K562 (cell line): ENCODE data around the gene PBRM1. TPM values are rescaled to one million over a fixed set of nuclear protein-coding genes. Genes with fewer than 3 reads are reported as not detected.

Experiments
- ATAC-seq: fragments of 200-7000 bp; cut with Tn5 transposase; 3 replicates; pipeline ENCODE4 v1.9.1; 2020; ENCODE audit warnings: moderate library complexity
- BruUV-seq: library from RNA; stranded (reverse); fragments of 400-500 nt; replicated peaks from 2 replicates; lab custom pipeline; 2021; lab: Mats Ljungman, UMichigan
- CTCF ChIA-PET: fragments of 300-600 bp; formaldehyde crosslinking; extraction: SDS; loops from one replicate; lab custom pipeline; 2021; ENCODE audit warnings: low intra/inter-chr PET ratio; lab: Yijun Ruan, JAX
- POLR2A ChIA-PET: fragments of 300-600, 350-650 bp; sonication (Branson Sonifier 250); formaldehyde crosslinking; extraction: SDS; loops from one replicate; lab custom pipeline; 2021; ENCODE audit warnings: antibody characterized with exemption, inconsistent platforms; lab: Yijun Ruan, JAX
- DNase-seq, 4 experiments: peaks; one replicate each; pipeline versions ENCODE4 v3.0.0 to v3.0.0-alpha.2; 2011 to 2018; ENCODE audit warnings: low spot score in 3 of 4, mixed read lengths in 3 of 4; ENCODE audit errors: extremely low read depth in 1 of 4
- FAIRE-seq: peaks from 2 replicates; lab custom pipeline; 2011; peaks lifted over from hg19 to GRCh38; lab: Jason Lieb, UNC
- H2AFZ ChIP-seq: 2 replicates; pipeline ENCODE4 v1.6.0; 2011; ENCODE audit warnings: low read depth, low read length, control low read depth, inconsistent platforms
- H3K27ac ChIP-seq: fragments of 200-600 bp; 3 replicates; pipeline ENCODE4 v1.8.0; 2011; ENCODE audit warnings: low read depth, mild to moderate bottlenecking, control low read depth, inconsistent platforms, low read length, moderate library complexity, mixed read lengths; ENCODE audit errors: extremely low read depth
- H3K27me3 ChIP-seq, 2 experiments: fragments of 300-600 bp in 1 of 2; 2 replicates in 1 of 2; 3 replicates in 1 of 2; pipeline versions ENCODE4 v1.6.0 to v1.8.0; 2011; ENCODE audit warnings: inconsistent platforms in 2 of 2, low read length in 2 of 2, mild to moderate bottlenecking in 1 of 2, mixed read lengths in 1 of 2, moderate library complexity in 1 of 2; ENCODE audit not compliant: control insufficient read depth in 2 of 2, insufficient read depth in 2 of 2
- H3K36me3 ChIP-seq: fragments of 300-600 bp; 3 replicates; pipeline ENCODE4 v1.8.0; 2011; ENCODE audit warnings: mild to moderate bottlenecking, low read length, inconsistent platforms; ENCODE audit not compliant: control insufficient read depth, insufficient read depth
- H3K4me1 ChIP-seq, 2 experiments: fragments of 200-600 bp in 1 of 2; replicated peaks in 1 of 2; 2 replicates in 1 of 2; 3 replicates in 1 of 2; pipeline versions ENCODE4 v1.5.1 to v1.8.0; 2011; ENCODE audit warnings: inconsistent platforms in 2 of 2, low read length in 2 of 2, mild to moderate bottlenecking in 1 of 2, mixed read lengths in 1 of 2, moderate library complexity in 1 of 2; ENCODE audit not compliant: control insufficient read depth in 2 of 2, insufficient read depth in 2 of 2
- H3K4me2 ChIP-seq: 2 replicates; pipeline ENCODE4 v1.6.1; 2011; ENCODE audit warnings: low read length, control low read depth, inconsistent platforms, mixed read lengths; ENCODE audit not compliant: insufficient read depth
- H3K4me3 ChIP-seq: fragments of 200-600 bp; sonication (generic), shearing (Covaris generic); 2 replicates; pipeline ENCODE4 v1.5.1; 2016; ENCODE audit warnings: control low read depth, inconsistent platforms
- H3K79me2 ChIP-seq: fragments of 200-600 bp; 3 replicates; pipeline ENCODE4 v1.8.0; 2011; ENCODE audit warnings: low read length, inconsistent platforms; ENCODE audit not compliant: control insufficient read depth, insufficient read depth
- H3K9ac ChIP-seq, 2 experiments: 2 replicates each; pipeline versions ENCODE4 v1.6.0 to v1.6.1; 2011; ENCODE audit warnings: low read depth in 2 of 2, low read length in 2 of 2, control low read depth in 1 of 2, inconsistent platforms in 1 of 2, mild to moderate bottlenecking in 1 of 2, mixed read lengths in 1 of 2; ENCODE audit not compliant: insufficient read depth in 1 of 2
- H3K9me1 ChIP-seq: one replicate; pipeline ENCODE4 v1.6.0; 2011; ENCODE audit warnings: inconsistent platforms, mild to moderate bottlenecking, low read length, moderate library complexity; ENCODE audit not compliant: control insufficient read depth, insufficient read depth
- H3K9me3 ChIP-seq: replicated peaks from 2 replicates; pipeline ENCODE4 v1.5.1; 2011; ENCODE audit warnings: low read depth, low read length, inconsistent platforms; ENCODE audit not compliant: control insufficient read depth, insufficient read depth
- H4K20me1 ChIP-seq: replicated peaks from 2 replicates; pipeline ENCODE4 v1.6.1; 2011; ENCODE audit warnings: low read length, inconsistent platforms, mixed read lengths; ENCODE audit not compliant: control insufficient read depth, insufficient read depth
- BCOR ChIP-seq: fragments of 450-650 bp; IDR thresholded peaks from 2 replicates; pipeline ENCODE4 v1.6.1; 2016
- BDP1 ChIP-seq: IDR thresholded peaks from 3 replicates; pipeline ENCODE4 v1.6.1; 2011; ENCODE audit not compliant: insufficient read length, insufficient read depth
- ETV6 ChIP-seq, 3 experiments: fragments of 150-350 bp in 1 of 3; sonication (generic) in 1 of 3; formaldehyde crosslinking in 1 of 3; IDR thresholded peaks; 2 replicates each; pipeline versions ENCODE4 v1.6.1 to v1.8.0; 2014 to 2022; ENCODE audit warnings: borderline replicate concordance in 2 of 3, low read depth in 2 of 3, antibody characterized with exemption in 1 of 3, low read length in 1 of 3, mild to moderate bottlenecking in 1 of 3, missing genetic modification reagents in 1 of 3
- GMEB1 ChIP-seq: fragments of 250-450 bp; sonication (Bioruptor Pico); IDR thresholded peaks from 2 replicates; pipeline ENCODE4 v1.4.0; 2020; ENCODE audit warnings: mild to moderate bottlenecking
- KAT8 ChIP-seq: fragments of 450-650 bp; IDR thresholded peaks from 2 replicates; pipeline ENCODE4 v1.6.1; 2016; ENCODE audit warnings: low read depth, mild to moderate bottlenecking
- MBD1 ChIP-seq: fragments of 250-450 bp; sonication (Bioruptor Pico); IDR thresholded peaks from 2 replicates; pipeline ENCODE4 v1.8.0; 2022; ENCODE audit warnings: inconsistent platforms
- MEF2D ChIP-seq: conservative IDR thresholded peaks from 2 replicates; pipeline ENCODE4 v1.6.1; 2016; ENCODE audit warnings: low read depth, missing genetic modification characterization, missing compliant biosample characterization
- SOX6 ChIP-seq: fragments of 450-650 bp; IDR thresholded peaks from 2 replicates; pipeline ENCODE4 v1.6.1; 2014; ENCODE audit warnings: mild to moderate bottlenecking
- ZNF589 ChIP-seq: fragments of 200-800 bp; sonication (Bioruptor generic); IDR thresholded peaks from 2 replicates; pipeline ENCODE4 v1.6.1; 2016; ENCODE audit warnings: low read depth, missing genetic modification characterization, missing compliant biosample characterization
- ZNF609 ChIP-seq: sonication (generic); formaldehyde crosslinking; IDR thresholded peaks from 2 replicates; pipeline ENCODE4 v1.8.1; 2023; ENCODE audit warnings: missing genetic modification reagents, mild to moderate bottlenecking, borderline replicate concordance
- ZNF785 ChIP-seq: fragments of 250-450 bp; sonication (Bioruptor Pico); IDR thresholded peaks from 2 replicates; pipeline ENCODE4 v1.4.0; 2020; ENCODE audit warnings: mild to moderate bottlenecking
- WGBS: fragments of 100-300 bp; shearing (Covaris generic); methylation state at CpG from one replicate; pipeline ENCODE4 v1.1.6; 2016; ENCODE audit warnings: low coverage, mixed read lengths; ENCODE audit not compliant: insufficient coverage; ENCODE audit errors: missing lambda C conversion rate; 5-methylcytosine and 5-hydroxymethylcytosine counted together
- in situ Hi-C: fragments of 300-500 bp; cut with MboI; formaldehyde crosslinking; loops from 4 replicates; pipeline ENCODE4 v1.15.0; 2018; ENCODE audit warnings: inconsistent platforms, mixed read lengths
- intact Hi-C: fragments of 100-400 bp; cut with micrococcal nuclease; formaldehyde crosslinking; loops from 2 replicates; pipeline ENCODE4 v1.14.2; 2022
- polyA plus RNA-seq, 8 experiments: library from polyadenylated mRNA; depleted of rRNA in 4 of 8; stranded (reverse) in 5 of 8; unstranded in 3 of 8; fragments of >200 nt; fragmentation: Nextera tagmentation in 2 of 8; fragmentation: Illumina TruSeq in 1 of 8; extraction: Ambion mirVana in 2 of 8; extraction: Trizol in 1 of 8; gene quantifications; 2 replicates each; pipeline versions ENCODE4 v1.2.1 to v1.2.3, GENCODE V29; 2011 to 2014; ENCODE audit warnings: inconsistent platforms in 1 of 8, missing spikeins in 1 of 8
- total RNA-seq, 7 experiments: library from RNA; depleted of rRNA in 6 of 7; stranded (reverse); fragments of >200 nt in 6 of 7; fragmentation: Illumina TruSeq in 2 of 7; extraction: Trizol in 2 of 7; gene quantifications; 2 replicates each; pipeline versions ENCODE4 v1.2.1 to v1.2.3, GENCODE V29; 2011 to 2021; ENCODE audit warnings: low replicate concordance in 1 of 7

Gene PBRM1
- total and polyA plus RNA-seq, 9 of the 15 experiments (the other 6 are each of a cell fraction or from before 2014, with no cell fraction given), result 3.9 to 31.8 (median 19.0) TPM

- TF ChIP-seq ZNF609, result no peak
- TF ChIP-seq, all 486 proteins: peak for 0
Observed at GRCh38 chr3:52557011-52557960, 128.4 kb downstream of the PBRM1 start (continued).

GRCh38 chr3:52555056-52555455 lies 130.7 kb downstream of the PBRM1 start:
- Histone ChIP-seq H3K9ac (no peak overlapping the region), H3K4me2 (no peak overlapping the region), H3K9me3 (no peaks in the 10 kb centered on the region), H3K27me3 (no peaks in the 10 kb centered on the region), H2AFZ (no peak overlapping the region), H3K27ac (no peak overlapping the region), H3K79me2 (no peaks in the 10 kb centered on the region), H3K4me3 (no peak overlapping the region), H3K36me3 (peaks cover 63% of the 10 kb centered on the region), H3K4me1 (peaks cover 0 to 4% of the 10 kb centered on the region in 2 experiments; a peak in 2 of 5 replicates), H4K20me1 (0 out of 2 replicates have a peak, but pooled peaks cover 4% of the 10 kb centered on the region), H3K9me1 (no peaks in the 10 kb centered on the region)
- no TSS peak for BruUV-seq
- ChIA-PET CTCF (no interaction called here), POLR2A (interaction anchor here (0.8 kb wide), 1 partner anchor 18 kb away, joined by 4 read pairs; no protein-coding TSS in a partner anchor)
- DNase-seq, result no peak
- intact Hi-C loops, result no loop called here
- FAIRE-seq, result no peak
- ATAC-seq, result no peak
- WGBS, result 100% methylated on average over 1 of the region's 1 CpG
- in situ Hi-C loops, result no loop called here
- TF ChIP-seq BCOR (no peak), GMEB1 (no peak), ZNF589 (CRISPR knock-in tag) (no peak), SOX6 (no peak), MEF2D (no peak), MBD1 (CRISPR knock-in tag) (no peak), ETV6 (IDR thresholded peaks at IDR 0.05; ENCODE audit: borderline replicate concordance in 1 of 2, low read depth in 2 of 2, low read length in 1 of 2) (no peak), ETV6 (CRISPR knock-in tag; IDR thresholded peaks at IDR 0.05; ENCODE audit: borderline replicate concordance) (no peak), BDP1 (no peak), KAT8 (no peak), ZNF785 (CRISPR knock-in tag) (no peak)
